Measurements from ENCODE around the gene SEMA5B. TPM values are rescaled to one million over a fixed set of nuclear protein-coding genes. Genes with fewer than 3 reads are reported as not detected.

The SEMA5B gene
- total RNA-seq, 1 experiment from 2014 or later, result 0.04 TPM

DNA sequence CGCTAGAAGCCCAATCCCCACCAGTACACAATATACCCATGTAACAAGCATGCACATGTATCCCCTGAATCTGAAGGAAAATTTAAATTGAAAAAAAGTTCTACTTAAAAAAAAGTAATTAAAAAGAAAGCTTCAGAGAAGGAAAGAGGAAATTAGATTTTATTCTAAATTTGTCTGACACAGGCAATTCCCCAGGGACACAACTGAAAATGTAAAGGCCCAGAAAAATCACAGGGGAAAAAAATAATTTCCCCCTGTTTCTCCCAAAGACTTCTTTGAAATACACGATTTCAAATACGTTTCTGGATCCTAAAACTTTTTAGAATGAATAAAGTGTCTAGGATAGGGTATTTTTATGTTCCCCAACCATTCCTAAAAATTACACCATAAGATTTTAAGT lies 42.9 kb downstream of the SEMA5B start:
- intact Hi-C loops (cut with micrococcal nuclease), result no loop called here
- no TSS peak for BruUV-seq (replicated peaks)
- ChIA-PET POLR2A (ENCODE audit: unreplicated experiment) (interaction anchor here (0.6 kb wide), 1 partner anchor 294 kb away, joined by 5 read pairs; no protein-coding TSS in a partner anchor), CTCF (no interaction called here)
- Histone ChIP-seq H3K9me3 (ENCODE audit: low read length) (no peaks in the 10 kb centered on the region), H3K9ac (ENCODE audit: low read length) (no peak overlapping the region), H3K27me3 (ENCODE audit: low read length) (peaks cover 86% of the 10 kb centered on the region), H3K4me2 (ENCODE audit: low read length) (no peak overlapping the region), H3K4me1 (ENCODE audit: insufficient read depth, low read length) (no peaks in the 10 kb centered on the region), H3K79me2 (ENCODE audit: low read length) (no peaks in the 10 kb centered on the region), H3K9me2 (replicated peaks; ENCODE audit: low read length) (no peaks in the 10 kb centered on the region), H3K27ac (ENCODE audit: low read length) (no peak overlapping the region), H3K4me3 (ENCODE audit: low read length) (no peak overlapping the region), H3K36me3 (ENCODE audit: low read depth, low read length) (no peaks in the 10 kb centered on the region), H4K20me1 (ENCODE audit: low read length) (0 out of 2 replicates have a peak, but pooled peaks cover 4% of the 10 kb centered on the region), H2AFZ (ENCODE audit: low read length) (no peak overlapping the region), H3F3A (ENCODE audit: low read length, unreplicated experiment) (no peaks in the 10 kb centered on the region)
- TF ChIP-seq EZH2 (IDR thresholded peaks at IDR 0.05; ENCODE audit: low read length, unreplicated experiment) (no peak), EZH2phosphoT487 (IDR thresholded peaks at IDR 0.05; ENCODE audit: borderline replicate concordance, low read length) (no peak)
- TF ChIP-seq, protein P1, sequence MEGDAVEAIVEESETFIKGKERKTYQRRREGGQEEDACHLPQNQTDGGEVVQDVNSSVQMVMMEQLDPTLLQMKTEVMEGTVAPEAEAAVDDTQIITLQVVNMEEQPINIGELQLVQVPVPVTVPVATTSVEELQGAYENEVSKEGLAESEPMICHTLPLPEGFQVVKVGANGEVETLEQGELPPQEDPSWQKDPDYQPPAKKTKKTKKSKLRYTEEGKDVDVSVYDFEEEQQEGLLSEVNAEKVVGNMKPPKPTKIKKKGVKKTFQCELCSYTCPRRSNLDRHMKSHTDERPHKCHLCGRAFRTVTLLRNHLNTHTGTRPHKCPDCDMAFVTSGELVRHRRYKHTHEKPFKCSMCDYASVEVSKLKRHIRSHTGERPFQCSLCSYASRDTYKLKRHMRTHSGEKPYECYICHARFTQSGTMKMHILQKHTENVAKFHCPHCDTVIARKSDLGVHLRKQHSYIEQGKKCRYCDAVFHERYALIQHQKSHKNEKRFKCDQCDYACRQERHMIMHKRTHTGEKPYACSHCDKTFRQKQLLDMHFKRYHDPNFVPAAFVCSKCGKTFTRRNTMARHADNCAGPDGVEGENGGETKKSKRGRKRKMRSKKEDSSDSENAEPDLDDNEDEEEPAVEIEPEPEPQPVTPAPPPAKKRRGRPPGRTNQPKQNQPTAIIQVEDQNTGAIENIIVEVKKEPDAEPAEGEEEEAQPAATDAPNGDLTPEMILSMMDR (conservative IDR thresholded peaks at IDR 0.05; ENCODE audit: low read depth, low read length), result no peak
- DNase-seq (no peak), ATAC-seq (no peak)

DNA sequence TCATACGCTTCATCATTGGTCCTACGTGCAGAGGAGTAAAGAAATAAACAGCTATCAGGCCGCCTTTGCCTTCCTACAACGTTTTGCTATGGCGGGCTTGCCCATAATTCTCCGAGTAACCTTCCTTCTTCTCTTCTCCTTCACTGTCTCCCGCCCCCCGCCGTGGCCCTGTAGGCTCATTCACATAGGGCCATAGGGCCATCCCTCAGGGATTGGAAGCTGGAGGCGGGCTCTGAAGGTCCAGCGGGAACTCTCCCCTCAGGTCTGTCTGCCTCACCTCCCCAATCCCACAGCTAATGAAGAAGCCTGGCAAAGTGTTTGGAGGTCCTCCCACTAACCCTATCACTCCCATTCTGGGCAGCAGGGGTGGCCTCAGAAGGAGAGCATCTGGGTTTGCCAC lies 43.6 kb downstream of the SEMA5B start:
- H3K36me3 ChIP-seq (ENCODE audit: low read depth, low read length), result no peaks in the 10 kb centered on the region
- no TSS peak for BruUV-seq (replicated peaks)
- no peaks in the 10 kb centered on the region for H3K79me2 ChIP-seq (ENCODE audit: low read length)
- H3K4me1 ChIP-seq (ENCODE audit: insufficient read depth, low read length), result no peaks in the 10 kb centered on the region
- no peaks in the 10 kb centered on the region for H3K9me3 ChIP-seq (ENCODE audit: low read length)
- H3K9ac ChIP-seq (ENCODE audit: low read length), result no peak overlapping the region
- no peaks in the 10 kb centered on the region for H3F3A ChIP-seq (ENCODE audit: low read length, unreplicated experiment)
- H3K27me3 ChIP-seq (ENCODE audit: low read length), result peaks cover 85% of the 10 kb centered on the region
- DNase-seq (no peak), ATAC-seq (no peak)
- CTCF ChIA-PET, result no interaction called here
- no peak overlapping the region for H3K4me3 ChIP-seq (ENCODE audit: low read length)
- H3K9me2 ChIP-seq (replicated peaks; ENCODE audit: low read length), result no peaks in the 10 kb centered on the region
- no peak for TF ChIP-seq EZH2 (IDR thresholded peaks at IDR 0.05; ENCODE audit: low read length, unreplicated experiment)
- TF ChIP-seq, protein P1 (conservative IDR thresholded peaks at IDR 0.05; ENCODE audit: low read depth, low read length), result no peak
- no peak for TF ChIP-seq EZH2phosphoT487 (IDR thresholded peaks at IDR 0.05; ENCODE audit: borderline replicate concordance, low read length)
- no peak overlapping the region for H3K4me2 ChIP-seq (ENCODE audit: low read length)
- intact Hi-C loops (cut with micrococcal nuclease), result no loop called here
- POLR2A ChIA-PET (ENCODE audit: unreplicated experiment), result no interaction called here
- no peak overlapping the region for H2AFZ ChIP-seq (ENCODE audit: low read length)
- H3K27ac ChIP-seq (ENCODE audit: low read length), result no peak overlapping the region
- H4K20me1 ChIP-seq (ENCODE audit: low read length), result 0 out of 2 replicates have a peak, but pooled peaks cover 4% of the 10 kb centered on the region

GRCh38 chr3:122982216-122983185 lies 45.1 kb downstream of the SEMA5B start:
- intact Hi-C loops (cut with micrococcal nuclease), result no loop called here
- Histone ChIP-seq H3K4me2 (ENCODE audit: low read length) (no peak overlapping the region), H3F3A (ENCODE audit: low read length, unreplicated experiment) (no peaks in the 10 kb centered on the region), H3K4me1 (ENCODE audit: insufficient read depth, low read length) (peaks cover 8% of the 10 kb centered on the region; the same call in 1 of the 2 replicates), H3K9ac (ENCODE audit: low read length) (no peak overlapping the region), H3K9me2 (replicated peaks; ENCODE audit: low read length) (no peaks in the 10 kb centered on the region), H3K9me3 (ENCODE audit: low read length) (no peaks in the 10 kb centered on the region), H3K4me3 (ENCODE audit: low read length) (no peak overlapping the region), H3K27me3 (ENCODE audit: low read length) (peaks cover 76% of the 10 kb centered on the region), H2AFZ (ENCODE audit: low read length) (no peak overlapping the region), H3K79me2 (ENCODE audit: low read length) (no peaks in the 10 kb centered on the region), H3K27ac (ENCODE audit: low read length) (no peak overlapping the region), H3K36me3 (ENCODE audit: low read depth, low read length) (no peaks in the 10 kb centered on the region), H4K20me1 (ENCODE audit: low read length) (0 out of 2 replicates have a peak, but pooled peaks cover 4% of the 10 kb centered on the region)
- BruUV-seq (replicated peaks), result no TSS peak
- POLR2A ChIA-PET (ENCODE audit: unreplicated experiment), result no interaction called here
- CTCF ChIA-PET, result no interaction called here
- DNase-seq (no peak), ATAC-seq (peak; percentile 27; the same call in 1 of the 2 replicates)
- TF ChIP-seq EZH2 (IDR thresholded peaks at IDR 0.05; ENCODE audit: low read length, unreplicated experiment) (no peak), EZH2phosphoT487 (IDR thresholded peaks at IDR 0.05; ENCODE audit: borderline replicate concordance, low read length) (no peak)
- TF ChIP-seq, protein P1 (conservative IDR thresholded peaks at IDR 0.05; ENCODE audit: low read depth, low read length), result no peak; the same call in 1 of the 2 replicates

Data from PC-3 (cell line).